CD4-positive, alpha-beta T cell treated with Interleukin-2 at 100 ng/mL for 4 hours (primary cell): ENCODE results near the gene CHST6.
"Not testable (repeated sequence)": the region's sequence is repeated elsewhere in the genome, so short reads cannot be mapped to it uniquely, and the experiment has no call there.

Source experiments
- DNase-seq: peaks from one replicate; pipeline ENCODE4 v3.0.0-alpha.2; 2020; ENCODE audit warnings: low spot score

CHST6 gene

GRCh38 chr16:75502916-75503605 lies 7.8 kb upstream of the CHST6 start:
- DNase-seq, result no peak

DNA sequence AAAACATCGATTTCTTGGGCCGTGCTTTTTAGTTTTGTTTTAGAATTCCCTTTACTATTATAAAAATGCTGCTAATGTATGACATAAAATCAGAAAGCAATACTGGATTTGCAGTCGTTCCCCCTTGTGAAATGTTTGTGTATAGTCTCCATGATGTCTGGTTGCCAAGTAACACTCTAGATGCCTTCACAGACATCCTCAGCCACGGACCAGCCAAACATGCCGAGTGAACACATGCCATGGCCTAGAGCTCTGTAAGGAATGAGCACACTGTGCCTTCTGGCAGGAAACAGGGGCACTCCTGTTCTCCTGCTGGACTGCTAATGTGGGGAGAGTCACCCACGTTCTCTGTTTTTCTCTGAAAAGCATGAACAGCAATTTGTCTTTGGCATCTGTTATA lies 6.6 kb upstream of the CHST6 start:
- not testable (repeated sequence) for DNase-seq

GRCh38 chr16:75501359-75501758 lies 6.1 kb upstream of the CHST6 start:
- DNase-seq, result no peak

- not testable (repeated sequence) for DNase-seq
Observed at GRCh38 chr16:75498605-75499322, 3.5 kb upstream of the CHST6 start.

DNA sequence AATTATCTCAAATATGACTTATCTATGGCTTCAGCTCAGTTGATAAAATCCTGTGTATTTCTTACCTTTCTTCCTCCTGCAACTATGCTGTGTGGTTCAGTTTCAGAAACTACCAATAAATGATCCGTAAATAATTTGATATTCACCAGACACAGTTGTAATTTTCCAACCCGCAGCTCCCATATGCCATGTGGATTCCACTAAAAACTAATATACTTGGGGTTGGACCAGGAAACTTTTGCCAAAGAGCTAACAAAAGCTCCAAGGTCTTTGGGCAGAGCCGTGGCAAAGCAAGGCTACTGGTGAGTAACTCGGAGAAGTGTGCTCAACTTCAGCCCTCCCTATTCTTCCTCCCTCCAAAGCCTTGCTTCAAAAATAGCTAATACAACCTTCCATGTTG lies 2.3 kb upstream of the CHST6 start:
- no peak for DNase-seq

GRCh38 chr16:75494661-75495075 lies 573 bp downstream of the CHST6 start:
- DNase-seq, result no peak

- no peak for DNase-seq
Observed at GRCh38 chr16:75494184-75494583, 1.1 kb downstream of the CHST6 start.

DNA sequence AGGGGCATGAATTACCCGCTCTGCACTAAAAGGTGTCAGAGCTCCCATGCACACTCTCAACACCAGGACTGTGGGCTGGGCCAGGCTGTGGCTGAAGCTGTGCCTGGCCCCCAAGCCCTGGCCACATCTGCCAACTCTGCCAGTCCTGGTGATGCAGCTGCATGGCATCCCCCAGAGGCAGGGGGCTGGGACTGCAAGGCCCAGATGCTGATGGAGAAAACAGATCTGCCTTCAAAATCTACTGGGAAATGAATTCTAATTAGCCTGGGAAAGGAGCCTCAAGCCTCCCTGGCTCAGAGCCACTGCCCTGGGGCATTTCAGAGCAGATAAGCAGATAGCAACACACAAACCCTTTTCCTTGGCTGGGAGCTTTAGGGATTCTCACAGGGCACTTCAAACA lies 3.4 kb downstream of the CHST6 start:
- no peak for DNase-seq

GRCh38 chr16:75488322-75488721 lies 6.9 kb downstream of the CHST6 start:
- no peak for DNase-seq

DNA sequence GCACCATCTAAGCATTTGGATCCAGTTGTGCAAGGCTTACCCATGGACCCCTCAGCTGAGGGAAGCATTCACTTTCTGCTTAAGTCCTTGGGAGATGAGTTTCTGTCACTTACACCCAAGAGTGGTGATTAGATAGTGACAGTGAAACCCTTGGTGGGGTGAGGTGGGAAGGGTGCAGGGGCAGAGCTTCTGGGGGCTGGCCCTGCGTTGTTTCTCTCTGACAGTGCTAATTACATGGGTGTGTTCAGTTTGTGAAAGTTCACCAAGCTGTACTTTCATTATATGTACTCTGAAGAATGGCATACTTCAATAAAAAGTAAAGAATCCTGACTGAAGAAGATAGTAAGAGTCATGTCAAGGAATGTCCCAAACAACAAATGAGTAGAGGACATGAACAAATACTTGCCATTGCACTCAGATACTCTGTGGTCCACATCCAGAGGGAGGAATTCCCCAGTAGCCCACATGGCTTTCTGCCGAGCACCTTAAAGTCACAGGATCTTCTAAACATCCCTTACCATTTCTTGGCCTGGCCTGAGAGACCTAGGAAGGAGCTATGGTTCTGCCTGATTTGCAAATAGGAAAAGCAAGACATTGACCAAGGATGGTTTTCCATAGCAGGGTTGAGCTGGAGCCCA lies 8.4 kb downstream of the CHST6 start:
- no peak for DNase-seq

DNA sequence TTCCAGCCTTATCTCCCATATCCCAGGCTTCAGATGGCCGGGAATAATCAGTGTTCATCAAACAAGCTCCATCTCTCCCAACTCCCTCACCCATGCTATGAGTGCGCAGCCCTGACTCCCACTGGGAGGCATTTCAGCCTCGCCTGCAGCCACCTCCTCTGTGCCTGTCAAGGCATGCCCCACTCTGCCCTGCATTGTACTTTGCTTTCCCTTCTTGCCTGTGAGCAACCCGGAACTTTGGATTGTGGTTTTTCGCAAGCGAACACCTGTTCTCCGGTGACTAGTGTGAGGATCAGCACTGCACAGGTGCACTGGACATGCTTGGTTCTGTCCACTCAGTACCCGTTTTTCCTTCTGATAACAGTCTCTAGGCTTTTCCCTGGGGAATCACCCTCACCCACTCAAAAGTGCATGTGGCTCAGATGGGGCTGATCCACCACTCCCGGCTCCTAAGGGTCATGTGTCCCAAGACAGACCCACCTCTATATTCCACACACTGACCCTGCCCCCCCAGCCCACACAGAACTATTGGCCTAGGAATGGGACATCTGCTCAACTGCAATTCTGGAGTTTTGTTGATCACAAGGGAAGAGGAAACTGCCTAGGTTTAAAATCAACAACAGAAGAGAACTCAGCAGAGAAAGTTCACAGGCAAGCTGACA lies 9.1 kb downstream of the CHST6 start:
- DNase-seq, result no peak

DNA sequence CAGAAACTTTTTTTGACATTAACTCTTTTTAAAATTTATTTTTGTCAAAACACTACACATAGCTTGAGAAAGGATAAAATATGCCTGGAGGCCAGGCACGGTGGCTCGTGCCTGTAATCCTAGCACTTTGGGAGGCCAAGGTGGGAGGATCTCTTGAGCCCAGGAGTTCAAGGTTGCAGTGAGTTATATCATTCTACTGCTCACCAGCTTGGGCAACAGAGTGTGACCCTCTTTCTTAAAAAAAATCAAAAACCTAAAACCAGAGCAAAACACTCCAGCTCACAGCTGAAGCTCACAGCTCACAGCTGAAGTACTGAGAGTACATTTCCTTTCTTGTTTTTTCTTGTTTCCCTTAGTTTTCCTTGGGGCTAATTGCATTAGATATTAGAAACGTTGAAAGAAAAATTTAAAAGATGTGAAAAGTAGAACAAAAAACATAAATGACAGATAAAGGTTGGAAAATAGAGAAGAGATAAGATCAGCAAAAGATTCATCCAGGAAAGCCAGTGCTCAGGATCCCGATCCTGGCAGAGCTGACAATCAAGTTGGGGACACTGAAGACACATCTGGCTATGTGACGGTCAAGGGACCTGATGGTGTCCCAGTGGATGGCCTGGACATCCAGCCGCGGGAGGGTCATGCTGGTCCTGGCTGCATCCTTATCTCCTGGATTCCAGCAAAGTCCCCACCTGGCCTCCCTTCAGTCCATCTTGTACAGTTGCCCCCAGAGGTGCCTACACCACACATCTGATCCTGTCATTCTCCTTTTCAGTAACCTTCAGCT lies 9.8 kb downstream of the CHST6 start:
- no peak for DNase-seq

DNA sequence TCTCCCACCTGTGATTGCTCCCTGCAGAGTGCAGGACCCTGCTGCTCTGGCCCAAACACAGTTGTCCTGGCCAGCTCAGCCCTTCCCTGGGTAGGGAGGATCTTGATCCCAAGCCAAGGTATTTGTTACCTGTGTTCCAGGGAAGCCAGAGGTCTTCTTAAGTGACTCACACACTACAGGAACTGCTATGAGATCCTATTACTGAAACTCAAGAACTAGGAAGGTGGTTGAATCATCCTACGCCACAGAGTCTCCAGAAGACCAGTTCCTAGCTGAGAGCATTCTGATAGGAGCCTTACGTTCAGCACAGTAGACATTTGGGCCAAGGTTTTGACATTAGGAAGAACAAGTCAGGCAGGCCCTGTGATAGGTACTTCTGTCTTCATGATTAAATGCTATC lies 12.0 kb downstream of the CHST6 start:
- DNase-seq, result no peak

DNA sequence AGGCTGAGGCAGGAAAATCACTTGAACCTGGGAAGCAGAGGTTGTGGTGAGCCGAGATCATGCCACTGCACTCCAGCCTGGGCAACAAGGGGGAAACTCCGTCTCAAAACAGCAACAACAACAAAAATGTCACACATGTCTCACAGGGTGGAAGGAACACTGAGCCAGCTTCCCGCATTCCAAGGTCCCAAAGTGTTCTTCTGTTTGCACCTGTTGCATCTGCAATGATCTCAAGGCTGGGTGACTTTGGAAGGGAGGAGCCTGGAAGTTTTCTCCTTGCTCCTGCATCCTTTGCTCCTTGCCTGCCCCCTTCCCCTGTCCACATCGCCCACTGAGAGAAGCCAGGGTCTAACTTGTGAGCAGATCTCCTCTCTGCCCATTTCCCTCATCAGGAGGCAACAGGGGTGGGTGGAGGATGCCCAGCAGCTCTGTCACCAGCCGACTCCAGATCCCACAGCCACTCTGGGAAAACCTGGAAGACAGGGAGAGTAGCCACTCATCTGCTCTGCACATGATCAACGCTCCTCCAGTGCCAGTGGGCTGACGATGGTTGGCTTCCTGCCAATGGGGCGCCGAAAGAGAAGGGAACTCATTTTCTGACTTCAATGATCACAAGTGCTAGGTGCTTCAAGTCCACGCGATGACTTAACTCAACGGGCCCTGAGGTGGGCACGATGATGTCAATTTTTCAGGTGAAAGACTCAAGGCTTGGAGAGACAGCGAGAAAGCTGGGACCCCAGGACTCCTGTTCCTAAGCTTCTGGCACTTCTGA lies 12.6 kb downstream of the CHST6 start:
- no peak for DNase-seq

DNA sequence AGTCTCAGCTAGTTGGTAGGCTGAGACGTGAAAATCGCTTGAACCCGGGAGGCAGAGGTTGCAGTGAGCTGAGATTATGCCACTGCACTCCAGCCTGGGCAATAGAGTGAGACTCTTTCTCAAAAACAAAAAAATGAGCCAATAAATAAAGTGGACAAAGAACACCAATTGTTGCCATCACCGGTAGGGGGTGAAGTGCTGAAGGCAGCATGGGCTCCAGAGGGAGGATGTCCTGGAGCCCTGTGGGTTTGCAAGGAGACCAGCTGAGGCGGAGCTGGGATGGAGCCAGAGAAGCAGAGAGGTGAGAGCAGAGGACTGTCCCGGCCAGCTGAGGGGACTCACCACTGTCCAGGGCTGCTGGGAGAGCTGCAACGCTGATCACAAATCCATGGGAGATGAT lies 13.8 kb downstream of the CHST6 start:
- no peak for DNase-seq

- DNase-seq, result no peak
Observed at GRCh38 chr16:75479421-75479990, 15.7 kb downstream of the CHST6 start.

GRCh38 chr16:75478480-75479345 lies 16.5 kb downstream of the CHST6 start:
- DNase-seq, result no peak

GRCh38 chr16:75477680-75478473 lies 17.4 kb downstream of the CHST6 start:
- no peak for DNase-seq

DNA sequence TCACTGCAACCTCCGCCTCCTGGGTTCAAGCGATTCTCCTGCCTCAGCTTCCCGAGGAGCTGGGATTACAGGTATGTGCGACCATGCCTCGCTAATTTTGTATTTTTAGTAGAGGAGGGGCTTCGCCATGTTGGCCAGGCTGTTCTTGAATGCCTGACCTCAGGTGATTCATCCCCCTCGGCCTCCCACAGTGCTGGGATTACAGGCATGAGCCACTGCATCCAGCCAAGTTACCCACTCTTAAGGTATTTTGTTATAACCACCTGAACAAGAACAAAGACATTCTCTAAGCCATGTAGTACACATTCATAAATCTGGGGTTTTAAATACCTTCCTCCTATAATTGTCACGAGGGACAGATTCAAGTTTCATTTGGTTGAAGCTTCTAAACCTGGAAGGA lies 18.4 kb downstream of the CHST6 start:
- no peak for DNase-seq
